C4-2B (cell line): ENCODE measurements around the gene GSK3B.

Experiments used
- ZFX ChIP-seq: fragments of 450-650 bp; IDR thresholded peaks from 2 replicates; pipeline ENCODE4 v1.6.1; 2017
- TF ChIP-seq, protein P1 (sequence below): fragments of 450-650 bp; conservative IDR thresholded peaks from 2 replicates; pipeline ENCODE4 v1.5.1; 2017; ENCODE audit warnings: mild to moderate bottlenecking

DNA sequence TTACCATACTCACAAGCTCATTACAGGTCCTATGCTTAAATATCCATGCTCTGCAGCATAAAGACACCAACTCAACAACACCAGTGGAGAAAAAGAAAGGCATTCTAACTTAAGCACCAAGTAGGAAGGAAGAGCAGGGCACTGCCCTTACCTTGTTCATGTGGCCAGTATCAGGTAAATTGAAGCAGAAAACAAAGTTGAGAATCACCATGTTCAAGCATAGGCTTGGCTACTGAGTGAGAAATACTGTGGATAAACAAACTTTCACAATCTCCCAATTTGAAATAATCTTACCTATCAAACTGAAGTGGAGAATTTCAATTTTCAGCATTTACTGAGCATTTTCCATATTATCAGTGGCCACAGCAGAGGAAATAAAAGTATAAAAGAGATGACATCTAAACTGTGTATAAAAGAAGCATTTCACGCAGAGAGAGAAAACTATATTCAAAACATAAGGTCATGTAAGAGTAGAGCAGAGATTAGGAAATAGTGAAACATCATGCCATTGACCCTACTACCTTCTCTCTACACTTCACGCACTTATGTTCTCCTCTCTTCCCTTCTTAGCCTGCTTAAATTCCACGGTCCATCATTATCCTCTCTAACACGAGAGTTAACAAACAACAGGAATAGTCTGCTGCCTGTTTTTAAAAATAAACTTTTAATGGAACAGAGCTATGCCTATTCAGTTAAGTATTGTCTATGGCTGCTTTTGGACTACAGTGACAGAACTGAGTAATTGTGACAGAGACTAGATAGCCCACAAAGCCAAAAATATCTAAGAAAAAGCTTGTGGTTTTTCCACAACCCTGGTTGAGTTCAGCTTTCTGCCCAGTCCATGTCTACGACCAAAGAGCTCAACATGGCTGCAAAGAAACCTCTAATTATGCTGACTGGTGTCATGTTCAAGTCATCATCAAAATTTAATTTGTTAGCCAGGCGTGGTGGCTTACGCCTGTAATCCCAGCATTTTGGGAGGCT, 169.8 kb downstream of the GSK3B start:
- TF ChIP-seq, protein P1, sequence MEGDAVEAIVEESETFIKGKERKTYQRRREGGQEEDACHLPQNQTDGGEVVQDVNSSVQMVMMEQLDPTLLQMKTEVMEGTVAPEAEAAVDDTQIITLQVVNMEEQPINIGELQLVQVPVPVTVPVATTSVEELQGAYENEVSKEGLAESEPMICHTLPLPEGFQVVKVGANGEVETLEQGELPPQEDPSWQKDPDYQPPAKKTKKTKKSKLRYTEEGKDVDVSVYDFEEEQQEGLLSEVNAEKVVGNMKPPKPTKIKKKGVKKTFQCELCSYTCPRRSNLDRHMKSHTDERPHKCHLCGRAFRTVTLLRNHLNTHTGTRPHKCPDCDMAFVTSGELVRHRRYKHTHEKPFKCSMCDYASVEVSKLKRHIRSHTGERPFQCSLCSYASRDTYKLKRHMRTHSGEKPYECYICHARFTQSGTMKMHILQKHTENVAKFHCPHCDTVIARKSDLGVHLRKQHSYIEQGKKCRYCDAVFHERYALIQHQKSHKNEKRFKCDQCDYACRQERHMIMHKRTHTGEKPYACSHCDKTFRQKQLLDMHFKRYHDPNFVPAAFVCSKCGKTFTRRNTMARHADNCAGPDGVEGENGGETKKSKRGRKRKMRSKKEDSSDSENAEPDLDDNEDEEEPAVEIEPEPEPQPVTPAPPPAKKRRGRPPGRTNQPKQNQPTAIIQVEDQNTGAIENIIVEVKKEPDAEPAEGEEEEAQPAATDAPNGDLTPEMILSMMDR: no peak
- TF ChIP-seq ZFX: no peak
